Measurements from ENCODE around the gene YTHDF1. TPM values are rescaled to one million over a fixed set of nuclear protein-coding genes. Genes with fewer than 3 reads are reported as not detected.

Gene YTHDF1
- total RNA-seq, 1 donor: 30.7 TPM

DNA sequence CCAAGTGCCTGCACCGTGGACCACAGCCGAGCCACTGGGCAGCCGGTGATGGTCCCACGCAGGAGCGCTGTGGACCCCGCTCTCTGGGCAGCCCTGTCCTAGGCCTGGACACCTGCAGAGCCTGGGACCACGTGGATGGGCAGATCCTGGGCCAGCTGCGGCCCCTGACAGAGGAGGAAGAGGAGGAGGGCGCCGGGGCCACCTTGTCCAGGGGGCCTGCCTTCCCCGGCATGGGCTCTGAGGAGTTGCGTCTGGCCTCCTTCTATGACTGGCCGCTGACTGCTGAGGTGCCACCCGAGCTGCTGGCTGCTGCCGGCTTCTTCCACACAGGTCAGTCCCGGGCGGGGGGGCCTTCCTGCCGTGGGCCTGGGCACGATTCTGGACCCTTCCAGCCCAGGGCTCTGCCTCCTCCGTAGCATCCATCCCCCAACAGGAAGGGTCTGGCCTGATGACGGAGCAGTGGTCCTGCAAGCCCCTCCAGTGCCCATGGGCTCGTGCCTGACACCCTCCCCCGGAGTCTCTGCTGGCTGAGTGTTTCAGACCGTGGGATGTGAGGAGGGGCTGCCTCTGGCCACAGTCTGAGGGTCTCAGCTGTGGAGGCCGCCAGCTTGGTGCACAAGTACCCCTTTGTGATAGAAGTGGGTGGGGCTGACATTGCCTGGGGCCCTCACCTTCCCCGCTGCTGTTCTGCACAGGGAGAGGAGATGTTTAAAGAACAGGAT, 20.3 kb upstream of the YTHDF1 start:
- DNase-seq (ENCODE audit: low read depth): no peak
- H3K4me3 ChIP-seq (ENCODE audit: low read depth, low read length): no peak overlapping the region
- TF ChIP-seq, protein P1, sequence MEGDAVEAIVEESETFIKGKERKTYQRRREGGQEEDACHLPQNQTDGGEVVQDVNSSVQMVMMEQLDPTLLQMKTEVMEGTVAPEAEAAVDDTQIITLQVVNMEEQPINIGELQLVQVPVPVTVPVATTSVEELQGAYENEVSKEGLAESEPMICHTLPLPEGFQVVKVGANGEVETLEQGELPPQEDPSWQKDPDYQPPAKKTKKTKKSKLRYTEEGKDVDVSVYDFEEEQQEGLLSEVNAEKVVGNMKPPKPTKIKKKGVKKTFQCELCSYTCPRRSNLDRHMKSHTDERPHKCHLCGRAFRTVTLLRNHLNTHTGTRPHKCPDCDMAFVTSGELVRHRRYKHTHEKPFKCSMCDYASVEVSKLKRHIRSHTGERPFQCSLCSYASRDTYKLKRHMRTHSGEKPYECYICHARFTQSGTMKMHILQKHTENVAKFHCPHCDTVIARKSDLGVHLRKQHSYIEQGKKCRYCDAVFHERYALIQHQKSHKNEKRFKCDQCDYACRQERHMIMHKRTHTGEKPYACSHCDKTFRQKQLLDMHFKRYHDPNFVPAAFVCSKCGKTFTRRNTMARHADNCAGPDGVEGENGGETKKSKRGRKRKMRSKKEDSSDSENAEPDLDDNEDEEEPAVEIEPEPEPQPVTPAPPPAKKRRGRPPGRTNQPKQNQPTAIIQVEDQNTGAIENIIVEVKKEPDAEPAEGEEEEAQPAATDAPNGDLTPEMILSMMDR (IDR thresholded peaks at IDR 0.05; ENCODE audit: insufficient read depth, low read depth, low read length): no peak

DNA sequence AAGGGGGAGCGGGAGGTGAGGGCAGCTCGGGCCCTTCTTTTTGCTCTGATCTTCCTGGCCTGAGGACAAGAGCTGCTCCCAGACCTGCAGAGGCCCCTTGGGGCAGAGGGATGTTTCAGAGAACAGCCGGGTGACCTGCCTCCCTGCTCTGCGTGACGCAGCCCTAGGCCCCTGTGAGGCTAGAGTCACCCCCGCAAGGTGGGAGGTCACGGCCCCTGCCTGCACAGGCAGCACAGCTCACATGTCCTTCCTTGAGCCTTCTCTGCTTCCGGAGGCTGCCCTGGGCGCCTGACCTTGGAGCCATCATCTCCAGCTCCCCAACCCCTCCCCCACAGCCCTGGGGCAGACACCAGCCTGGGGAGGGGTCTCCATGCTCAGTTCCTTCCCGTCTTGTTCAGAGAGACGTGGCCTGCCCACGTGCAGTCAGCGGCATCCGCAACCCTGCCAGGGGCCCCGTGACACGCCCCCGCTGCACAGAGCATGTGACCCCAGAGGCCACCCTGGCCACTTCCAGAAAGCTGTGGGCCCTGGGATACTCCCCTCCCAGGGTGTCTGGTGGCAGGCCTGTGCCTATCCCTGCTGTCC, 19.6 kb upstream of the YTHDF1 start, which contains the start of gene BIRC7:
TSS of gene BIRC7 (plus strand) at position 507 of the 585 bp plus-strand sequence. CDS start 192 bp downstream, outside the sequence.
- H3K4me3 ChIP-seq (ENCODE audit: low read depth, low read length): no peak within 1 kb of the TSS
- TF ChIP-seq, protein P1 (IDR thresholded peaks at IDR 0.05; ENCODE audit: insufficient read depth, low read depth, low read length): no peak
- no peak for DNase-seq (ENCODE audit: low read depth)

DNA sequence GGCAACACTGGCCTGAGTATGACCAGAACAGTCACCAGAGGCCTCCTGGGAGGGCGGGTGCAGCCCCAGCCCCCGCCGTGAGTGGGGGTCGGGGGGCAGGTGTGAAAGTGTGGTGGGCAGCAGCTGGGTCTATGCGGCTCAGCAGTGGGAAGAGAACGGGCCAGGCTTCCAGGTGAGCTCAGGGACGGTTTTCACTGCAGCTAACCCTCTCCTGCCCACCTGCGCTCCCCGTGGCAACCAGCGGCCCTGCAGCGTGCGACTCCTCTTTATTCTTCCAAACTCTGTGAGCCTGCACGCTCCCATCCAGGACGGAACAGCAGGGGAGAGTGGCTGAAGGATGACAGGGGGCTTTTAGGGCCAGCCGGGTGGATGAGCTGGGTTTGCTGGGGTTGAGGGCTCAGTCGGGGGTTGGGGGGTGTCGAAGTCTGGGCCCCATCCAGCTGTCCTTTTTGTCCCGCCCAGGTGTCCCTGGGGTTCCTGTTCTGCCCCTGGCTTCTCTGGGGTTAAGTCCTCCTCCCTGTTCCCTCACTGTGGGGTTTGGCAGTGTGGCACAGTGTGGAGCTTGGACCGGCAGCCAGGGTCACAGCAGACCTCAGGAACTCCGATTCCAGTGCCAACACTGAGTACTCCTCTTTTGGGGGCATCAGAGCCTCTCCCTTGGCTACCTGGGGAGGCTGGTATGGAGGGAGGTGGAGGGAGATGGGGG, 18.9 kb upstream of the YTHDF1 start:
- TF ChIP-seq, protein P1 (IDR thresholded peaks at IDR 0.05; ENCODE audit: insufficient read depth, low read depth, low read length): peak; percentile 20
- H3K4me3 ChIP-seq (ENCODE audit: low read depth, low read length): no peak overlapping the region
- no peak for DNase-seq (ENCODE audit: low read depth)

DNA sequence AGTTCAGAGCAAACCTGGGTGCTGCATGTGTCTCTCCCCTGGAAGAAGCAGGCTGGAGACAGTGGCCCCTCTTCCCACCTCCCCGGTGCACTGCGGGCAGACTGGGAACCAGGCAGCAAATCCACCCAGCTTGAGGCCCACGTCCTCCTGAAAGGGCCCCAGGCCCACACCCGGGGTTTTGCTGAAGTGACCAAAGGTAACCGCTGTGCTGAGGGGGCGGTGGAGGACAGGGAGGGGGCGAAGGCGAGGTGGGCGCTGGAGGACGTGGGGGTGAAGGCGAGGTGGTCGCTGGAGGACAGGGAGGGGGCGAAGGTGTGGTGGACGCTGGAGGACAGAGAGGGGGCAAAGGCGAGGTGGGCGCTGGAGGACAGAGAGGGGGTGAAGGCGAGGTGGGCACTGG, 18.0 kb upstream of the YTHDF1 start:
- DNase-seq (ENCODE audit: low read depth): no peak
- TF ChIP-seq, protein P1 (IDR thresholded peaks at IDR 0.05; ENCODE audit: insufficient read depth, low read depth, low read length): no peak
- no peak overlapping the region for H3K4me3 ChIP-seq (ENCODE audit: low read depth, low read length)

DNA sequence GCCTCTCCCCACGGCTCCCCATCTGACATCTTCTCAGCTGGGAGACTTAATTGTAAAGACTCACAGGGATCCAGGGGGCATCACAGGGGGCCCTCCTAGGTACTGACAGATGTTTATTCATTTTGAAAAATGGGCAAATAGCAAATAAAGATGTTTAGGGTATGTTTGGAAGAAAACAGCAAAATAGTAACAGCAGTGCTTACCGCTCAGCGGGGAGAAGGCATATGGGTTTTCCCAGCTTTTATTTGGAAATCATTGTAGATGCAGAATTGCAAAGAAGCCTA, 17.1 kb upstream of the YTHDF1 start:
- no peak for DNase-seq (ENCODE audit: low read depth)
- H3K4me3 ChIP-seq (ENCODE audit: low read depth, low read length): no peak overlapping the region
- TF ChIP-seq, protein P1 (IDR thresholded peaks at IDR 0.05; ENCODE audit: insufficient read depth, low read depth, low read length): no peak

DNA sequence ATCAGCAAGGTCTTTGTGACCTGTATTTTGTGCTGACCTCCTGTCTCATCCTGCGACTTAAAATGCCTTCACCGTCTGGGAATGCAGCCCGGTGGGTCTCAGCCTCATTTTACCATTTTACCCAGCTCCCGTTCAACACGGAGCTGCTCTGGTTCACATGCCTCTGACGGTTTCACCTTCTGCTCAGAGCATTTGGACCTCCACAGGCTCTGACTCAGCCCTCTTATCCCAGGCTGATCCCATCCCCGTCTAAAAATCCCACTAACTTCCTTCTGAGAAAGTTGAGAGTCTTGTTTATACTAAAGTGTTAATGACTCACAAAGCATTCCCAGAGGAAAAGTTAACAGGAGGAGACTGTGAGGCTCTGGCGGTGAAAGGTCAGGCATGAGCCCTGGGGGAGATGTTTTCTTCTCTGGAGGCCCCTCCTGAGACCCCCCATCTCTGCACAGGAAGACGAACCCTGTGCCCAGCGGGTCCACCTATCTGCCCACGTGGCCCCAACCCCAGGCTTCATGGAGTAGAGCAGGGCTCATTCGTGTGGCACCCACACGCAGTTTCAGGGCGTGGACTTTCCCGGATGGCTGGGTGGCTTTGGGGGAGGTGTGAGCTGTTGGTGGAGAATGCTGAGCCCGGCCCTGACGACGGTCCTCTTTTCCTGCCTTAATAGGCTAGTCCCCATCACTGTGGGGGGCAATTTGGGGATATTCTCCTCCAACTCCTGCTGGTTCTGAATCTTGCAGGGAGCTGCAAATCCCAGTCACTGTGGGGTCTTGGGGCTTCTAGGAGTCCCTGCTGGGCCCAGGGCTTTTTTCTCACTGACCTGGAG, 16.5 kb upstream of the YTHDF1 start:
- TF ChIP-seq, protein P1 (IDR thresholded peaks at IDR 0.05; ENCODE audit: insufficient read depth, low read depth, low read length): no peak
- H3K4me3 ChIP-seq (ENCODE audit: low read depth, low read length): peak overlapping the region; percentile 29
- DNase-seq (ENCODE audit: low read depth): peak; percentile 98

Data from fibroblast of villous mesenchyme (primary cell).